Stimulated activated CD8-positive, alpha-beta memory T cell treated with anti-CD3 and anti-CD28 coated beads, Interleukin-7, amount 100 ng/mL, for 24 hours (primary cell): ENCODE results near the gene SRC.

ENCODE experiments used
- DNase-seq: peaks from one replicate; pipeline ENCODE4 v3.0.0-alpha.2; 2020; ENCODE audit warnings: low read depth

SRC gene

GRCh38 chr20:37454636-37455385, 108.9 kb downstream of the SRC start:
- DNase-seq: no peak
